SKM-1 treated with dmso at 0.1 percent for 144 hours (cell line): ENCODE data around the gene HTR5A.

Source experiments
- DNase-seq: peaks from one replicate; lab custom pipeline; 2025; ENCODE audit not compliant: unreplicated experiment; lab: John Stamatoyannopoulos, UW

HTR5A gene

GRCh38 chr7:155084969-155085368 lies 14.8 kb downstream of the HTR5A start:
- DNase-seq: no peak

DNA sequence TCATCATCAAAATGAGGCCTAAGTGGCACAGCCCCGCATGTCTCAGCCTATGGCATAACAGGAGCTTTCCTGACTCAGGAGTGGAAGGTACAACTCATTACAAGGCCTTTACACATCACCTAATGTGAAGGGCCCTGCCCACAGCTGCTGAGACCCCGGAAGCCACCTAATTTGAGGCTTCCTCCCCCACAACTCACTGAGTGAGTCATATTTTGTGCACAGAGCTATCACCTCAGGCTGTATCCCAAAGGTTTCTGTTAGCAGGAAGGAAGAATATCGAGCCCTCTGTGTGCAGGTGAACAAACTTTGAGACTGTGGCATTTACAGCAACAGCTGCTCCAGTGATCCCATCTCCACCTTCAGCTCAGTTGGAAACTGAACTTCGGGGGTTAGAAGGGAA lies 20.6 kb downstream of the HTR5A start:
- no peak for DNase-seq

GRCh38 chr7:155093596-155093995 lies 23.5 kb downstream of the HTR5A start:
- no peak for DNase-seq

GRCh38 chr7:155094636-155095135 lies 24.6 kb downstream of the HTR5A start:
- DNase-seq: no peak

DNA sequence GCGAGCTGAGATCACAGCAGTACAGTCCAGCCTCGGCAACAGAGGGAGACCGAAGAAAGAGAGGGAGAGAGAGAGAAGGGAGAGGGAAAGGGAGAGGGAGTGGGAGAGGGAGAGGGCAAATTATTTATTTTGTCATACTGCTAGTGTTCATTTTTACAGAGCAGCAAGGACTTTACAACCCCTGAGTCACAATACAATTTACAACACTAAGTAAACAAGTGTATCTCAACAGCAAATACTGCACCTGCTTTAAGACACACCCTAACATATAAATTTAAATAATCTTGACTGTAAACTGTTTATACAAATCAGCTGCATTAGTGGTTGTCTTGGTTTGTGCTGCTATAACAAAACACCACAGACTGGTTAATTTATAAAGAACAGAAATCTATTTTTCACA lies 27.2 kb downstream of the HTR5A start:
- DNase-seq: no peak

DNA sequence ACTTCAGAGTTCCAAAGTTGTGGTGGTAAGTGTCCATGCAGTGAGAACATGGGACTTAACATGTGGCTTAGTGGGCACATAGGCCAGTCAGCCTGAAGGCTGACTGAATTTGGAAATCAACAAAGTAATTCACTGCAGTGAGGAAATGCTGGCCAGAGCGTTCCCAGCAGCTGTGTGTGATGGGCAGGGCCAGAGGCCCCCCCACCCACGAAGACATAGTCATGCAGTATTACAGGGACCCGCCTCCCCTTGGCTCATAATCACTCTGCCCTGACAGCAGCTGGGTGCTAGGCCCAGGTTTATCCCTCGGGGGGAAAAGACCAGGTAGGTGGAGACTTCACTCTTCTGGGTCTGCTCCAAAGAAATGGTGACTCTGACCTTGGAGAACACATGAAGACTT lies 33.7 kb downstream of the HTR5A start:
- DNase-seq: no peak

- no peak for DNase-seq
Observed at GRCh38 chr7:155104913-155105312, 34.8 kb downstream of the HTR5A start.

GRCh38 chr7:155106356-155106755 lies 36.2 kb downstream of the HTR5A start:
- DNase-seq: no peak

GRCh38 chr7:155107126-155107525 lies 37.0 kb downstream of the HTR5A start:
- no peak for DNase-seq

GRCh38 chr7:155108144-155108901 lies 38.2 kb downstream of the HTR5A start:
- DNase-seq: no peak

DNA sequence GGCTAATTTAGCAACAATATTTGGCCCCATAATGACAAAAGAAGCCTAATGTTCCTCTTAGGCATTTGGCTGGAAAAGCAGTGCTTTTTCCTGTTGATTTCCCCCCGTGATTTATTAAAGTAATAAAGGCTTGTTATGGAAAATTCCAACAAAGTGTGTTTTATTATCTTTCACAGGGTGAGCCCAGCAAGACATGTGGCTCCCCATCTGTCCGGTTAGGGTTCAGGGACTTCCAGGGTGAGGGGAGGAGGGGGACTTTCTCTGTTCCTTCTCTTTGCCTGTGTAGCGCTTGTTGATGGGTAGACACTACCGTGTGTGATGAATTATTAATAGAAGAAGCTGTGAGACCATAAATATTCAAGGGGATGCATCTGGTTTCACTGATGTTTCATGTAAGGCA lies 39.0 kb downstream of the HTR5A start:
- DNase-seq: no peak

DNA sequence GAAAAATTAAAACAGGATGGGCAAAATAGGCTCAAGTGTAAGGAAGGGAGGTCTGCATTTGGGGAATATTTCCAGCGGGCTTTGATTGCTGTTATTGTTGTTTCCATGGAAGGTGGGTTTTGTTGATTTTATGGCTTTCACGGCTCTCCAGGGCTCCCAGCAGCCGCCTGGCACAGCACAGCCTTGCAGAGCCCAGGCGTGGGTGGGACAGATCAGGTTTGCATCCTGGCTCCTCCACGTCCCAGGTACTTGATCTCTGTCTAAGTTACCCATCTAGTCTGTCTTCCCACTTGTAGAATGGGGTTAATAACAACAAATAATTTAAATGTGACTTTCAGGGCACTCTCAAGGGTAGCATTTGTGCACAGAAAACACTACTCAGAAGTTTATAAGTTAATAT lies 45.2 kb downstream of the HTR5A start:
- no peak for DNase-seq

GRCh38 chr7:155119801-155120382 lies 49.8 kb downstream of the HTR5A start:
- no peak for DNase-seq

DNA sequence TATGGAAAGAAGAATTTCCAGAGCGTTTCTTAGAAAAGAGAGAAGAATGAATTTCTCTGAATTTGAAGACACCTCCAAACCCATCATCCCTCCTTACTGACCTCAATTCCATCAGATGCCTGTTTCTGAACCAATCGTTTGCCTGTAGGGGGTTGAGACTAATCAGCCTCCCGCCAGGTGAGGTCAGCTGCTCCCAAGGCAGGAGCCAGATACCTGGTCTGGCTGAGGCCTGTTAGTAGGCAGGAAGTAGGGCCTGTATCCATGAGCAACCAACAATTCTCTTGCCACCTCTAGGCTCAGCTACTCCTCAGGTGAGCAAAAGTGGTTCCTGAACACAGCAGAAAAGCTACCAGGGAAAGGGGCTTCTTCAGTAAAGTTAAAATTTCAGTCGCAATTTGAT lies 50.3 kb downstream of the HTR5A start:
- no peak for DNase-seq

DNA sequence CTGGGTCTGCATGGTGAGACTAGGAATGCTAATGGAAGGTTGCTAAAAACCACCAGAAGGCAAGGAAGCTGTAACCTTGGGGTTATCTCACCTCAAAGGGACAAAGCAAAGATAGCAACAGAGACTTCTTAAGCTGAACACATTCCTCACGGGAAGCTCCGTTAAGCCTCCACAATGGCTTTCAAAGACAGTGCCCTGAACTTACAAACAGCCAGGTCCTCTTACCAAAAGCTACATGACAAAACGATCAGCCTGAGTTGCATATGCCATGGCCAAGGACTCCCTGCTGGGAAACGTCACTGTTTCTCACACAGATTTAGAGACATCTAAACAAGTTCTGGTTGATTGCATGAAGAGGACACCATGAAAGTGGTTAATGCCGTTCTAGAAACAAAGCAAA lies 52.7 kb downstream of the HTR5A start:
- DNase-seq: no peak

- DNase-seq: no peak
Observed at GRCh38 chr7:155123413-155123812, 53.3 kb downstream of the HTR5A start.

- no peak for DNase-seq
Observed at GRCh38 chr7:155124706-155125105, 54.6 kb downstream of the HTR5A start.

DNA sequence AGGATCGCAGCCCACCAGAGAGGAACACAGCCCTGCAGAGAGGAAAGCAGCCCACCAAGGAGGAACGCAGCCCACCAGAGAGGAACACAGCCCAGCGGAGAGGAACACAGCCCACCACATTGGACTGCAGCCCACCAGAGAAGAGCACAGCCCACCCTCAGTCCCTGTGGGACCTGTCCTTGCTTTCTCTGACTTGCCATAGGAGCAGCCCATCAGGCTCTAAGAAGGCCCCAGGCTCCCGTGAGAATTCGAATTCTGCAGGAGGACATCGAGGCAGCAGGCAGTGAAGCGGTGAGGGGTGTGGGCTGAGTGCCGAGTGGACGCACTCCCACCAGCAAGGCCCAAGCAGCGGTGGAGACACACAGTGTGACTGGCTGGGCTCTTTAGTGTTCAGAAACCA lies 59.1 kb downstream of the HTR5A start:
- no peak for DNase-seq

GRCh38 chr7:155129789-155130188 lies 59.7 kb downstream of the HTR5A start:
- DNase-seq: no peak

DNA sequence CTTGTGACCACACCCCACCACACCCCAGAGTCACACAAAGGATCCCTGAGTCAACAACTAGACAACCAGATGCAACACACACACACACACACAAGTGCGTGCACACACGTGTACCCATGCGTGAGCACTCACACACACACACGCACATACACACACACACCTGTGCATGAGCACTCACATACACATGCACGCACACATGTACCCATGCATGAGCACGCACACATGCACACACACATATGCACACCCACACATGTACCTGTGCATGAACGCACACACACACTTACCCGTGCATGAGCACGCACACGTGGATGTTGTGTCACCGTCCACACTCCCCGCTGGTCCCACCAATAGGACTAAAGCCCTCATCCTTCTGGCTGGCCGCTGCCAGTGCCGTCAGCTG lies 60.4 kb downstream of the HTR5A start:
- no peak for DNase-seq

- no peak for DNase-seq
Observed at GRCh38 chr7:155131090-155131489, 61.0 kb downstream of the HTR5A start.

DNA sequence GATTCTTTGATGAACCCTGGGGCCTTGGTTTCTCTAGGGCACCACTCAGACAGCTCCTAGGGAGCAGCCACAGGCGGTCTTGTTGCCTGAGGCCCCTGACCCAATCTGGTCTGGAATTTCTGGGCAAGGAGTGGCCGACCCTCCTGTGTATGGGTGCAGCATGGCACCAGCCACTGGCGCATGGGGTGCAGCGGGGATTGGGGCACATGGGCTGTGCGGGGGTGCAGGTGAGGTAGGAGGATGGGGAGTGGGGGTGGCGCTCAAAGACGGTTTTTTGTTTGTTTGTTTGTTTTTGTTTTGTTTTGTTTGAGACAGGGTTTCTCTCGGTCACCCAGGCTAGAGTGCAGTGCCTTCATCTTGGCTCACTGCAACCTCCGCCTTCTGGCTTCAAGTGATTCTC lies 62.3 kb downstream of the HTR5A start:
- DNase-seq: no peak
